ENCODE measurements around the gene PTH1R. TPM values are rescaled to one million over a fixed set of nuclear protein-coding genes. Genes with fewer than 3 reads are reported as not detected.

The PTH1R gene
- total RNA-seq, 1 experiment from 2014 or later = not detected

DNA sequence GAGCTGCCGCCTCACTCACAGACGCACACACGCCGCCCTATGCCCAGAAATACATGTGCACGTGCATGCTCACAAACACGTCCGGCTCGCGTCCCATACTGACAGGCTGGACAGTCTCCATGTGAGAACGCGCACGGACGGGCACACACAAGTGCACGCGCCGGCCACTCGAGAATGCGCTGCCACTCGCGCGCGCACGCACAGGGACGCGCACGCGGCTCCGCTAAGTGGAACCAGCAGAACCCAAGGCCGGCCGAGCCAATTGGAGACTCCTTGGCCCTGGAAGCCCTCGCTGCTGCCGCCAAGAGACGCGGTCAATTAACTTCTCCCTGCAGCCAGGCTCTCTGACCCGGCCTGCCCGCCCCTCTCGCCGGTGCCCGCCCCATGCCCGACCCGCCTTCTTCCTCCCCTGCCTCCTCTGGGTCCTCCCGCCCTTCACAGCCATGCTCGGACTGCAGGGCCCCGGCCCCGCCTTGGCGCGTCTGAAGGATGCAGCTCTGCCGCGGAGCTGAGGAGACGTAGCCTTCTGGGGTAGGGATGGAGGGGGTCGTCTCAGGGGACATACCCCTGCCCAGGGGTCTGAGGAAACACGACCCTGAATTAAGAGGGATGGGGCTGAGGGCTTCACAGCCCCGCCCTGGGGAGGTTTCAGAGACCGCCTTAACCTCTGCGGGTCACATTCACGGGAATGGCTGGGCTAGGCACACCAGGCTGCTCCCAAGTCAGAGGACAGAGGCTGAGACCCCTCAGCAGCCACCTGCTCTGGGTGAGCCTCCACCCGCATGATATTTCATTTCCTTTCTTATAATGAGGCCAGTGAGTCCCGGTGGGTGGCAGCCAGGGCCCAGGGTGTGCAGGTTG is 15.0 kb downstream of the PTH1R start:
- DNase-seq = peak; percentile 71
- Mint-ChIP-seq H3K9me3 (ENCODE audit: low read depth, unreplicated experiment) (no peaks in the 10 kb centered on the region), H3K36me3 (ENCODE audit: insufficient read depth, unreplicated experiment) (peaks cover 9% of the 10 kb centered on the region), H3K4me3 (ENCODE audit: low read depth, unreplicated experiment) (peak overlapping the region; percentile 68), H3K27me3 (ENCODE audit: unreplicated experiment) (peaks cover 18% of the 10 kb centered on the region), H3K27ac (ENCODE audit: unreplicated experiment) (no peak overlapping the region), H3K4me1 (ENCODE audit: low read depth, unreplicated experiment) (peaks cover 11% of the 10 kb centered on the region)
- CTCF ChIA-PET = interaction anchor here (0.7 kb wide), 1 partner anchor 173 kb away, joined by 4 read pairs; no protein-coding TSS in a partner anchor
- BruUV-seq (replicated peaks) = no TSS peak
- intact Hi-C loops (cut with micrococcal nuclease; ENCODE audit: unreplicated experiment) = no loop called here
- TF ChIP-seq CTCF (IDR thresholded peaks at IDR 0.05; ENCODE audit: unreplicated experiment) = no peak

DNA sequence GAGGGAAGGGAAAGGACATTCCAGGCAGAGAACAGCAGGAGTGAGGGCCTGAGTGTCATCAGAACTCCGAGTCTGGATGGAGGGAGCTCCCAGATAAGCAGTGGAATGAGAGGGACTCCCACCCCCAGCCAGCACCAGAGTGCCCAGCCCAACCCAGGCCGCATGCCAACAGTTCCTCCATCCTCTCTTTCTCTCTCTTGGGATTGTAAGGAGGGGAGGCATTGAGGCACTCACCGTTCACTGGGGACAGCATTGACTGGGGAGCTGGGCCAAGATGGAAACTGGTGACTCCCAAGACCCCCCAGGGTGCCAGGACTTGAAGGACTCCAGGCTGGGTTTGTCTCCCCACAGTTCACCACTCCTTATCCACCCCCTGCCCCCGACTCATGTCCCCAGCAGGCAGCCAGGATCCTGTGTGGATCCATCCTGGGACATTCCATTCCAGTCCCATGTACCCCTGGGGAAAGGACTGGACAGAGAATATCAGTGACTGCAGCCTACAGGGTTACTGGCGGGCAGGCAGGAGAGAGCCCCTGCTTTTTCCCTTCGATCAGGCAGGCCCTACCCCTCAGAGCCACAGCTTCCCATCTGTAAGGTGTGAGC is 15.7 kb downstream of the PTH1R start:
- H3K4me1 Mint-ChIP-seq (ENCODE audit: low read depth, unreplicated experiment) = peaks cover 16% of the 10 kb centered on the region
- CTCF ChIA-PET = interaction anchor here (0.7 kb wide), 1 partner anchor 173 kb away, joined by 4 read pairs; no protein-coding TSS in a partner anchor
- H3K36me3 Mint-ChIP-seq (ENCODE audit: insufficient read depth, unreplicated experiment) = peaks cover 9% of the 10 kb centered on the region
- TF ChIP-seq CTCF (IDR thresholded peaks at IDR 0.05; ENCODE audit: unreplicated experiment) = no peak
- H3K9me3 Mint-ChIP-seq (ENCODE audit: low read depth, unreplicated experiment) = no peaks in the 10 kb centered on the region
- peaks cover 24% of the 10 kb centered on the region for H3K27me3 Mint-ChIP-seq (ENCODE audit: unreplicated experiment)
- no peak overlapping the region for H3K27ac Mint-ChIP-seq (ENCODE audit: unreplicated experiment)
- intact Hi-C loops (cut with micrococcal nuclease; ENCODE audit: unreplicated experiment) = no loop called here
- peak overlapping the region; percentile 68 for H3K4me3 Mint-ChIP-seq (ENCODE audit: low read depth, unreplicated experiment)
- BruUV-seq (replicated peaks) = no TSS peak
- DNase-seq = no peak

DNA sequence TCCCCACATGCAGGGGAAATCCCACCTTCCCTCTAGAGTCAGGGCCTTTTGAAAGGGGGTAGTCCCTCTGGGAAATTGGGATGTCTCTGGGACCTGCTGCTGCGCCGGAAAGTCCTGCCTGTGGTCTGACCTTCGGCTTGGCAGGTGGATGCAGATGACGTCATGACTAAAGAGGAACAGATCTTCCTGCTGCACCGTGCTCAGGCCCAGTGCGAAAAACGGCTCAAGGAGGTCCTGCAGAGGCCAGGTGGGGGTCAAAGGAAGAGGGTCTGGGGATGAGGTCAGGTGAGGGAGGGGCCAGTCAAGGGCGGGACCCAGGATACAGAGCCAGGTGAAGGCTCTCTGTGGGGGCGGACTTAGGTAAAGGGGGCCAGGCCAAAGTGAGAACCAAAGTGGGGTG is 16.2 kb downstream of the PTH1R start:
- Mint-ChIP-seq H3K36me3 (ENCODE audit: insufficient read depth, unreplicated experiment) (peaks cover 9% of the 10 kb centered on the region), H3K27ac (ENCODE audit: unreplicated experiment) (no peak overlapping the region), H3K4me3 (ENCODE audit: low read depth, unreplicated experiment) (no peak overlapping the region), H3K27me3 (ENCODE audit: unreplicated experiment) (peaks cover 30% of the 10 kb centered on the region), H3K9me3 (ENCODE audit: low read depth, unreplicated experiment) (no peaks in the 10 kb centered on the region), H3K4me1 (ENCODE audit: low read depth, unreplicated experiment) (peaks cover 21% of the 10 kb centered on the region)
- DNase-seq = no peak
- intact Hi-C loops (cut with micrococcal nuclease; ENCODE audit: unreplicated experiment) = no loop called here
- no TSS peak for BruUV-seq (replicated peaks)
- no peak for TF ChIP-seq CTCF (IDR thresholded peaks at IDR 0.05; ENCODE audit: unreplicated experiment)
- CTCF ChIA-PET = no interaction called here

- Mint-ChIP-seq H3K27ac (ENCODE audit: unreplicated experiment) (no peak overlapping the region), H3K4me3 (ENCODE audit: low read depth, unreplicated experiment) (no peak overlapping the region), H3K36me3 (ENCODE audit: insufficient read depth, unreplicated experiment) (peaks cover 9% of the 10 kb centered on the region), H3K27me3 (ENCODE audit: unreplicated experiment) (peaks cover 35% of the 10 kb centered on the region), H3K4me1 (ENCODE audit: low read depth, unreplicated experiment) (peaks cover 26% of the 10 kb centered on the region), H3K9me3 (ENCODE audit: low read depth, unreplicated experiment) (no peaks in the 10 kb centered on the region)
- intact Hi-C loops (cut with micrococcal nuclease; ENCODE audit: unreplicated experiment) = no loop called here
- BruUV-seq (replicated peaks) = no TSS peak
- no peak for DNase-seq
- no peak for TF ChIP-seq CTCF (IDR thresholded peaks at IDR 0.05; ENCODE audit: unreplicated experiment)
- CTCF ChIA-PET = interaction anchor here (0.7 to 2.2 kb wide), 3 partner anchors 10 to 189 kb away, joined by 3 to 16 read pairs (median 4); no protein-coding TSS in a partner anchor
These were observed 16.7 kb downstream of the PTH1R start for GRCh38 chr3:46894256-46894655.
